ENCODE data around the gene SAT2. TPM values are rescaled to one million over a fixed set of nuclear protein-coding genes. Genes with fewer than 3 reads are reported as not detected.

Gene SAT2
- total RNA-seq, 2 donors from 2014 or later: 47.6 to 48.9 TPM

- Mint-ChIP-seq H3K36me3 (ENCODE audit: insufficient read depth in 2 of 2) (peaks cover 17% of the 10 kb centered on the region in 2 donors), H3K27ac (peak overlapping the region; percentile 95), H3K27me3 (ENCODE audit: low read depth) (no peaks in the 10 kb centered on the region), H3K9me3 (no peaks in the 10 kb centered on the region), H3K4me3 (peak overlapping the region; percentile 87 to 95), H3K4me1 (ENCODE audit: low read depth) (peaks cover 73% of the 10 kb centered on the region)
- ATAC-seq (replicated peaks in 1 of 2) (no peak), DNase-seq (peak in 1 of 2 donors; percentile 15)
Observed at GRCh38 chr17:7582396-7583252, 45.0 kb downstream of the SAT2 start.

GRCh38 chr17:7580604-7581575, 46.7 kb downstream of the SAT2 start:
- Mint-ChIP-seq H3K9me3 (no peaks in the 10 kb centered on the region), H3K27me3 (ENCODE audit: low read depth) (no peaks in the 10 kb centered on the region), H3K36me3 (ENCODE audit: insufficient read depth in 2 of 2) (peaks cover 20 to 27% of the 10 kb centered on the region in 2 donors), H3K4me1 (ENCODE audit: low read depth) (peaks cover 87% of the 10 kb centered on the region), H3K27ac (peak overlapping the region; percentile 29), H3K4me3 (peak overlapping the region; percentile 16 to 47)
- ATAC-seq (replicated peaks in 1 of 2) (no peak), DNase-seq (no peak)

- peak overlapping the region; percentile 68 for H3K27ac Mint-ChIP-seq
- no peaks in the 10 kb centered on the region for H3K27me3 Mint-ChIP-seq (ENCODE audit: low read depth)
- DNase-seq (peak; percentile 50 to 51), ATAC-seq (replicated peaks in 1 of 2) (peak in 1 of 2 donors; percentile 0)
- H3K9me3 Mint-ChIP-seq: no peaks in the 10 kb centered on the region
- H3K36me3 Mint-ChIP-seq (ENCODE audit: insufficient read depth in 2 of 2): peaks cover 24 to 32% of the 10 kb centered on the region in 2 donors
- peak overlapping the region; percentile 52 to 83 for H3K4me3 Mint-ChIP-seq
- H3K4me1 Mint-ChIP-seq (ENCODE audit: low read depth): peaks cover 87% of the 10 kb centered on the region
Observed at GRCh38 chr17:7579834-7580603, 47.6 kb downstream of the SAT2 start.

GRCh38 chr17:7579001-7579833, 48.4 kb downstream of the SAT2 start, which contains the start of gene CD68:
CD68 (plus strand) TSS chr17:7579638; CDS start chr17:7579678, 40 bp downstream.
- Mint-ChIP-seq H3K4me3 (peak within 1 kb of the TSS; percentile 52 to 83), H3K27me3 (ENCODE audit: low read depth) (no peaks in the 10 kb centered on the region), H3K27ac (peak within 1 kb of the TSS; percentile 68), H3K9me3 (no peaks in the 10 kb centered on the region), H3K4me1 (ENCODE audit: low read depth) (peaks cover 87% of the 10 kb centered on the region), H3K36me3 (ENCODE audit: insufficient read depth in 2 of 2) (peaks cover 29 to 37% of the 10 kb centered on the region in 2 donors)
- ATAC-seq (replicated peaks in 1 of 2) (peak; percentile 59 to 70), DNase-seq (peak; percentile 74 to 83)

GRCh38 chr17:7577327-7578199, 50.1 kb downstream of the SAT2 start:
- Mint-ChIP-seq H3K27me3 (ENCODE audit: low read depth) (no peaks in the 10 kb centered on the region), H3K36me3 (ENCODE audit: insufficient read depth in 2 of 2) (peaks cover 35 to 46% of the 10 kb centered on the region in 2 donors), H3K9me3 (no peaks in the 10 kb centered on the region), H3K4me1 (ENCODE audit: low read depth) (peaks cover 88% of the 10 kb centered on the region), H3K4me3 (peak overlapping the region; percentile 32 to 42), H3K27ac (peak overlapping the region; percentile 80)
- ATAC-seq (replicated peaks in 1 of 2) (no peak), DNase-seq (no peak)

GRCh38 chr17:7576432-7576937, 51.1 kb downstream of the SAT2 start:
- peak overlapping the region; percentile 7 to 98 for H3K4me3 Mint-ChIP-seq
- no peak for ATAC-seq (replicated peaks in 1 of 2)
- peak overlapping the region; percentile 86 for H3K27ac Mint-ChIP-seq
- H3K27me3 Mint-ChIP-seq (ENCODE audit: low read depth): no peaks in the 10 kb centered on the region
- no peak for DNase-seq
- H3K36me3 Mint-ChIP-seq (ENCODE audit: insufficient read depth in 2 of 2): peaks cover 33 to 47% of the 10 kb centered on the region in 2 donors
- H3K4me1 Mint-ChIP-seq (ENCODE audit: low read depth): peaks cover 87% of the 10 kb centered on the region
- no peaks in the 10 kb centered on the region for H3K9me3 Mint-ChIP-seq

Other genes with a start within 250 kb of the SAT2 start
- gene TNK1, start 246.7 kb downstream of the SAT2 start, total RNA-seq: 1 to 10 TPM; 5.5 to 6.5 TPM
- gene PLSCR3, start 233.3 kb downstream of the SAT2 start, total RNA-seq: 10 to 100 TPM; 60.5 to 62.6 TPM
- 10 to 100 TPM; 64.8 to 88.2 TPM for gene TMEM256, start 223.7 kb downstream of the SAT2 start, total RNA-seq
- gene NLGN2, start 220.0 kb downstream of the SAT2 start, total RNA-seq: 10 to 100 TPM; 17.4 to 19.8 TPM
- under 1 TPM; 0.58 to 0.67 TPM for gene SPEM1, start 207.5 kb downstream of the SAT2 start, total RNA-seq
- gene SPEM2, start 202.2 kb downstream of the SAT2 start, total RNA-seq: not detected
- not detected for gene SPEM3, start 199.0 kb downstream of the SAT2 start, total RNA-seq
- gene TMEM102, start 192.4 kb downstream of the SAT2 start, total RNA-seq: 10 to 100 TPM; 11.3 to 11.7 TPM
- gene FGF11, start 188.3 kb downstream of the SAT2 start, total RNA-seq: 1 to 10 TPM; 4.9 to 5.3 TPM
- 10 to 100 TPM; 25.5 to 26.8 TPM for gene CHRNB1, start 182.8 kb downstream of the SAT2 start, total RNA-seq
- 10 to 100 TPM; 28.5 to 29.0 TPM for gene ZBTB4, start 148.2 kb downstream of the SAT2 start, total RNA-seq
- under 1 TPM in 1 of 2 donors, not detected in 1; 0.25 TPM for gene SLC35G6, start 146.4 kb downstream of the SAT2 start, total RNA-seq
- 100 to 1,000 TPM; 211 to 249 TPM for gene POLR2A, start 143.5 kb downstream of the SAT2 start, total RNA-seq
- gene TNFSF12, start 78.8 kb downstream of the SAT2 start, total RNA-seq: 10 to 100 TPM; 23.2 to 25.5 TPM
- 1 to 10 TPM; 4.3 to 7.8 TPM for gene TNFSF13, start 69.1 kb downstream of the SAT2 start, total RNA-seq
- 10 to 100 TPM; 41.8 to 55.3 TPM for gene SENP3, start 65.9 kb downstream of the SAT2 start, total RNA-seq
- gene CD68, start 48.2 kb downstream of the SAT2 start, total RNA-seq: 10 to 100 TPM; 10.3 to 28.1 TPM
- 10 to 100 TPM; 44.0 to 51.9 TPM for gene MPDU1, start 44.0 kb downstream of the SAT2 start, total RNA-seq
- under 1 TPM; 0.34 to 0.86 TPM for gene SOX15, start 37.7 kb downstream of the SAT2 start, total RNA-seq
- gene FXR2, start 12.9 kb downstream of the SAT2 start, total RNA-seq: 10 to 100 TPM; 52.5 to 53.3 TPM
- gene SHBG, start 2.3 kb upstream of the SAT2 start, total RNA-seq: under 1 TPM in 1 of 2 donors, not detected in 1; 0.63 TPM
- gene ATP1B2, start 23.1 kb upstream of the SAT2 start, total RNA-seq: under 1 TPM in 1 of 2 donors, not detected in 1; 0.30 TPM
- gene TP53, start 59.7 kb upstream of the SAT2 start, total RNA-seq: 100 to 1,000 TPM; 183 to 189 TPM
- gene WRAP53, start 60.7 kb upstream of the SAT2 start, total RNA-seq: 10 to 100 TPM; 19.0 to 26.7 TPM
- gene EFNB3, start 77.4 kb upstream of the SAT2 start, total RNA-seq: not detected
- gene DNAH2, start 89.9 kb upstream of the SAT2 start, total RNA-seq: under 1 TPM; 0.05 to 0.07 TPM
- 10 to 100 TPM; 73.7 to 83.5 TPM for gene KDM6B, start 206.4 kb upstream of the SAT2 start, total RNA-seq
- 1 to 10 TPM; 5.2 to 5.3 TPM for gene TMEM88, start 227.2 kb upstream of the SAT2 start, total RNA-seq
- gene NAA38, start 229.7 kb upstream of the SAT2 start, total RNA-seq: 10 to 100 TPM; 42.7 to 43.5 TPM
- gene CYB5D1, start 230.2 kb upstream of the SAT2 start, total RNA-seq: 10 to 100 TPM in 1 of 2 donors, 1 to 10 TPM in 1; 6.7 to 10.2 TPM